Measurements from ENCODE around the gene SPSB1. TPM values are rescaled to one million over a fixed set of nuclear protein-coding genes. Genes with fewer than 3 reads are reported as not detected.

SPSB1 gene
- total and polyA plus RNA-seq, 2 experiments from 2014 or later, result 2.4 to 6.8 TPM

DNA sequence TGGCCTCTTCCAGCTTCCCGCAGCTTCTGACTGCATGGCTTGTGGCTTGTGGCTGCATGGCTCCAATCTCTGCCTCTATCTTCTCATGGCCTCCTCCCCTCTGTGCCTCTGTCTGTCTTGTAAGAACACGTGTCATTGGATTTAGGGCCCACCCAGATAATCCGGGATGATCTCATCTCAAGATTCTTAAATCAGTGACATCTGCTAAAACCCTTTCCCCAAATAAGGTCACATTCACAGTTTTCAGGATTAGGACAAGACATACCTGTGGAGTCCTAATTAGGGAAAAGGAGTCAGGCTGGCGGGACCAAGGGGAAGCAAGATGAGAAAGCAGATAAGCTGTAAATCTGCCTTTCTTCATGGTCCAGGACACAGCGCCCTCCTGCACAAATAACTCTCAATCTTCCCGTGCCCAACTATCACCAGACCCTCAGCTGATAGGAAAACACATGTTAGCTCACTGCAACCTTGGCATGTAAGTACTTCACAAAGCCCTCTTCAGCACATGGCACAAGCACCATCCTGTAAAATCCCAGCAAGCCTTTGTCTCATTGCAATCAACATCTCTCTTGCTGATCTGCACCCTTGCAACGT is 82.2 kb downstream of the SPSB1 start:
- Histone ChIP-seq H3K4me2 (no peak overlapping the region), H3K4me3 (no peak overlapping the region), H4K20me1 (replicated peaks; ENCODE audit: insufficient read depth) (no peaks in the 10 kb centered on the region), H3K79me2 (replicated peaks; ENCODE audit: insufficient read depth) (no peaks in the 10 kb centered on the region), H2AFZ (no peak overlapping the region), H3K4me1 (ENCODE audit: insufficient read depth) (no peaks in the 10 kb centered on the region), H3F3A (replicated peaks; ENCODE audit: low read depth) (no peaks in the 10 kb centered on the region), H3K27ac (ENCODE audit: low read depth) (no peak overlapping the region), H3K9me2 (ENCODE audit: insufficient read depth) (no peaks in the 10 kb centered on the region), H3K27me3 (ENCODE audit: insufficient read depth) (no peaks in the 10 kb centered on the region), H3K36me3 (ENCODE audit: insufficient read depth) (no peaks in the 10 kb centered on the region)
- Mint-ChIP-seq H3K9me3 (no peaks in the 10 kb centered on the region), H3K27me3 (ENCODE audit: insufficient read depth, low read depth, poor library complexity) (peaks cover 1% of the 10 kb centered on the region), H3K4me1 (peaks cover 12% of the 10 kb centered on the region), H3K4me3 (no peak overlapping the region), H3K27ac (no peak overlapping the region), H3K36me3 (ENCODE audit: low read depth) (no peaks in the 10 kb centered on the region)
- DNase-seq (ENCODE audit: low spot score) (no peak), ATAC-seq (no peak)
- TF ChIP-seq EZH2 (IDR thresholded peaks at IDR 0.05; ENCODE audit: low read depth, unreplicated experiment) (no peak), ZNF114 (CRISPR knock-in tag; IDR thresholded peaks at IDR 0.05) (no peak), JUNB (IDR thresholded peaks at IDR 0.05; ENCODE audit: unreplicated experiment) (no peak), CREB1 (CRISPR knock-in tag; IDR thresholded peaks at IDR 0.05; ENCODE audit: low read depth) (no peak), ZNF331 (CRISPR knock-in tag; IDR thresholded peaks at IDR 0.05; ENCODE audit: low read depth) (no peak), NANOG (IDR thresholded peaks at IDR 0.05; ENCODE audit: borderline replicate concordance) (no peak), EZH2phosphoT487 (IDR thresholded peaks at IDR 0.05; ENCODE audit: unreplicated experiment) (no peak), STAT1 (IDR thresholded peaks at IDR 0.05; ENCODE audit: unreplicated experiment) (no peak)
- TF ChIP-seq, protein P1, sequence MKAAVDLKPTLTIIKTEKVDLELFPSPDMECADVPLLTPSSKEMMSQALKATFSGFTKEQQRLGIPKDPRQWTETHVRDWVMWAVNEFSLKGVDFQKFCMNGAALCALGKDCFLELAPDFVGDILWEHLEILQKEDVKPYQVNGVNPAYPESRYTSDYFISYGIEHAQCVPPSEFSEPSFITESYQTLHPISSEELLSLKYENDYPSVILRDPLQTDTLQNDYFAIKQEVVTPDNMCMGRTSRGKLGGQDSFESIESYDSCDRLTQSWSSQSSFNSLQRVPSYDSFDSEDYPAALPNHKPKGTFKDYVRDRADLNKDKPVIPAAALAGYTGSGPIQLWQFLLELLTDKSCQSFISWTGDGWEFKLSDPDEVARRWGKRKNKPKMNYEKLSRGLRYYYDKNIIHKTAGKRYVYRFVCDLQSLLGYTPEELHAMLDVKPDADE (IDR thresholded peaks at IDR 0.05), result no peak
- TF ChIP-seq, protein P2, sequence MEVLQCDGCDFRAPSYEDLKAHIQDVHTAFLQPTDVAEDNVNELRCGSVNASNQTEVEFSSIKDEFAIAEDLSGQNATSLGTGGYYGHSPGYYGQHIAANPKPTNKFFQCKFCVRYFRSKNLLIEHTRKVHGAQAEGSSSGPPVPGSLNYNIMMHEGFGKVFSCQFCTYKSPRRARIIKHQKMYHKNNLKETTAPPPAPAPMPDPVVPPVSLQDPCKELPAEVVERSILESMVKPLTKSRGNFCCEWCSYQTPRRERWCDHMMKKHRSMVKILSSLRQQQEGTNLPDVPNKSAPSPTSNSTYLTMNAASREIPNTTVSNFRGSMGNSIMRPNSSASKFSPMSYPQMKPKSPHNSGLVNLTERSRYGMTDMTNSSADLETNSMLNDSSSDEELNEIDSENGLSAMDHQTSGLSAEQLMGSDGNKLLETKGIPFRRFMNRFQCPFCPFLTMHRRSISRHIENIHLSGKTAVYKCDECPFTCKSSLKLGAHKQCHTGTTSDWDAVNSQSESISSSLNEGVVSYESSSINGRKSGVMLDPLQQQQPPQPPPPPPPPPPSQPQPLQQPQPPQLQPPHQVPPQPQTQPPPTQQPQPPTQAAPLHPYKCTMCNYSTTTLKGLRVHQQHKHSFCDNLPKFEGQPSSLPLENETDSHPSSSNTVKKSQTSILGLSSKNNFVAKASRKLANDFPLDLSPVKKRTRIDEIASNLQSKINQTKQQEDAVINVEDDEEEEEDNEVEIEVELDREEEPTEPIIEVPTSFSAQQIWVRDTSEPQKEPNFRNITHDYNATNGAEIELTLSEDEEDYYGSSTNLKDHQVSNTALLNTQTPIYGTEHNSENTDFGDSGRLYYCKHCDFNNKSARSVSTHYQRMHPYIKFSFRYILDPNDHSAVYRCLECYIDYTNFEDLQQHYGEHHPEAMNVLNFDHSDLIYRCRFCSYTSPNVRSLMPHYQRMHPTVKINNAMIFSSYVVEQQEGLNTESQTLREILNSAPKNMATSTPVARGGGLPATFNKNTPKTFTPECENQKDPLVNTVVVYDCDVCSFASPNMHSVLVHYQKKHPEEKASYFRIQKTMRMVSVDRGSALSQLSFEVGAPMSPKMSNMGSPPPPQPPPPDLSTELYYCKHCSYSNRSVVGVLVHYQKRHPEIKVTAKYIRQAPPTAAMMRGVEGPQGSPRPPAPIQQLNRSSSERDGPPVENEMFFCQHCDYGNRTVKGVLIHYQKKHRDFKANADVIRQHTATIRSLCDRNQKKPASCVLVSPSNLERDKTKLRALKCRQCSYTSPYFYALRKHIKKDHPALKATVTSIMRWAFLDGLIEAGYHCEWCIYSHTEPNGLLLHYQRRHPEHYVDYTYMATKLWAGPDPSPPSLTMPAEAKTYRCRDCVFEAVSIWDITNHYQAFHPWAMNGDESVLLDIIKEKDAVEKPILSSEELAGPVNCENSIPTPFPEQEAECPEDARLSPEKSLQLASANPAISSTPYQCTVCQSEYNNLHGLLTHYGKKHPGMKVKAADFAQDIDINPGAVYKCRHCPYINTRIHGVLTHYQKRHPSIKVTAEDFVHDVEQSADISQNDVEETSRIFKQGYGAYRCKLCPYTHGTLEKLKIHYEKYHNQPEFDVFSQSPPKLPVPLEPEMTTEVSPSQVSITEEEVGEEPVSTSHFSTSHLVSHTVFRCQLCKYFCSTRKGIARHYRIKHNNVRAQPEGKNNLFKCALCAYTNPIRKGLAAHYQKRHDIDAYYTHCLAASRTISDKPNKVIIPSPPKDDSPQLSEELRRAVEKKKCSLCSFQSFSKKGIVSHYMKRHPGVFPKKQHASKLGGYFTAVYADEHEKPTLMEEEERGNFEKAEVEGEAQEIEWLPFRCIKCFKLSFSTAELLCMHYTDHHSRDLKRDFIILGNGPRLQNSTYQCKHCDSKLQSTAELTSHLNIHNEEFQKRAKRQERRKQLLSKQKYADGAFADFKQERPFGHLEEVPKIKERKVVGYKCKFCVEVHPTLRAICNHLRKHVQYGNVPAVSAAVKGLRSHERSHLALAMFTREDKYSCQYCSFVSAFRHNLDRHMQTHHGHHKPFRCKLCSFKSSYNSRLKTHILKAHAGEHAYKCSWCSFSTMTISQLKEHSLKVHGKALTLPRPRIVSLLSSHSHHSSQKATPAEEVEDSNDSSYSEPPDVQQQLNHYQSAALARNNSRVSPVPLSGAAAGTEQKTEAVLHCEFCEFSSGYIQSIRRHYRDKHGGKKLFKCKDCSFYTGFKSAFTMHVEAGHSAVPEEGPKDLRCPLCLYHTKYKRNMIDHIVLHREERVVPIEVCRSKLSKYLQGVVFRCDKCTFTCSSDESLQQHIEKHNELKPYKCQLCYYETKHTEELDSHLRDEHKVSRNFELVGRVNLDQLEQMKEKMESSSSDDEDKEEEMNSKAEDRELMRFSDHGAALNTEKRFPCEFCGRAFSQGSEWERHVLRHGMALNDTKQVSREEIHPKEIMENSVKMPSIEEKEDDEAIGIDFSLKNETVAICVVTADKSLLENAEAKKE (CRISPR knock-in tag; IDR thresholded peaks at IDR 0.05), result no peak

Data from GM23338 (cell line).